Body of pancreas (tissue), 4 donors: ENCODE results near the gene FBN1.

Experiments used
- POLR2A ChIP-seq, 3 donors: fragments of 450-650 bp; IDR thresholded peaks; one replicate each; pipeline ENCODE4 v1.6.1; 2016; ENCODE audit warnings: antibody characterized with exemption in 3 of 3, mild to moderate bottlenecking in 2 of 3
- TF ChIP-seq, protein P1 (sequence below), 7 experiments: fragments of 450-650 bp in 4 of 7; fragments of 200-600 bp in 3 of 7; sonication (generic) in 3 of 7; IDR thresholded peaks; one replicate each; pipeline ENCODE4 v1.5.1; 2016 to 2019; ENCODE audit warnings: antibody characterized with exemption in 7 of 7

DNA sequence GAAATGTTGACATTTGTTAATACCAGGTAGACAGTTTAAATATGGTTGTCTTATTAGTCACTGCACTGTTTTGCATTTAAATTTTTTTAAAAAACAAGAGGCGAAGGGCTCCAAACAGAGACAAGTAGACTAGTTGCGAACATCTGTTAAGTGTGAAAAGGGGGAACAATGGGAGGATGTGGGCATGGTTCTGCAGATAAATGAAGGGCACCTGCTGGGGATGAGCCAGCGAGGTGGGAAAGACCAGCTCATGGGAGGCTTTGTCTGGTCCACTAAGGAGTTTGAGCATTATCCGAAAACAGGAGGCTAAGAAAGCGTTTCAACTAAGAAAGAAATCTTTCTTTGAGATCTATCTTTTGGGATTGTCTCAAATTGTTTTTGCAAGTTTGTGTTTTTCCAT lies 72.7 kb downstream of the FBN1 start:
- TF ChIP-seq, protein P1, sequence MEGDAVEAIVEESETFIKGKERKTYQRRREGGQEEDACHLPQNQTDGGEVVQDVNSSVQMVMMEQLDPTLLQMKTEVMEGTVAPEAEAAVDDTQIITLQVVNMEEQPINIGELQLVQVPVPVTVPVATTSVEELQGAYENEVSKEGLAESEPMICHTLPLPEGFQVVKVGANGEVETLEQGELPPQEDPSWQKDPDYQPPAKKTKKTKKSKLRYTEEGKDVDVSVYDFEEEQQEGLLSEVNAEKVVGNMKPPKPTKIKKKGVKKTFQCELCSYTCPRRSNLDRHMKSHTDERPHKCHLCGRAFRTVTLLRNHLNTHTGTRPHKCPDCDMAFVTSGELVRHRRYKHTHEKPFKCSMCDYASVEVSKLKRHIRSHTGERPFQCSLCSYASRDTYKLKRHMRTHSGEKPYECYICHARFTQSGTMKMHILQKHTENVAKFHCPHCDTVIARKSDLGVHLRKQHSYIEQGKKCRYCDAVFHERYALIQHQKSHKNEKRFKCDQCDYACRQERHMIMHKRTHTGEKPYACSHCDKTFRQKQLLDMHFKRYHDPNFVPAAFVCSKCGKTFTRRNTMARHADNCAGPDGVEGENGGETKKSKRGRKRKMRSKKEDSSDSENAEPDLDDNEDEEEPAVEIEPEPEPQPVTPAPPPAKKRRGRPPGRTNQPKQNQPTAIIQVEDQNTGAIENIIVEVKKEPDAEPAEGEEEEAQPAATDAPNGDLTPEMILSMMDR (IDR thresholded peaks at IDR 0.05): no peak
- no peak for TF ChIP-seq POLR2A (IDR thresholded peaks at IDR 0.05)
